ENCODE data around the gene STX3. TPM values are rescaled to one million over a fixed set of nuclear protein-coding genes. Genes with fewer than 3 reads are reported as not detected.
A peak's percentile ranks its signal among the peaks of the same experiment; 100 is the strongest.
"Not testable (repeated sequence)": the region's sequence is repeated elsewhere in the genome, so short reads cannot be mapped to it uniquely, and the experiment has no call there.

The STX3 gene
- total RNA-seq, 1 donor from 2014 or later, result 8.4 TPM

DNA sequence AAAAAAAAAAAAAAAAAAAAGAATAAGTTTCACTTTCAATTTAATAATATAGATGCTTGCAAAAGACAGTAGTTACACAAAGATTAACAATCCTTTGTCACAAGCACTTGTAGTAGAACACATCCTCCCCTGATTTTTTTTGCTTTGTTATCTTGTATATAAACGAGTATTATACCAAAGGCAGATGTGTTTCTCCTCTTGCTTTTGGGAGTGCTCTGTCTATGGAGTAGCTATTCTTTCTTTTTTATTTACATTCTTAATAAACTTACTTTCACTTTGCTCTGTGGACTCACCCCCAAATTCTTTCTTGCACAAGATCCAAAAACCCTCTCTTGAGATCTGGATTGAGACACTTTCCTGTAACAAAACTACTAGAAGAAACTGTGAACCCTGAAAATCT, 58.8 kb downstream of the STX3 start:
- no peaks in the 10 kb centered on the region for H3K9me3 ChIP-seq (replicated peaks)
- TF ChIP-seq CTCF (IDR thresholded peaks at IDR 0.05; ENCODE audit: borderline replicate concordance), result no peak
- H3K36me3 ChIP-seq, result peaks cover 4% of the 10 kb centered on the region
- intact Hi-C loops (cut with micrococcal nuclease), result no loop called here
- H3K4me3 ChIP-seq, result no peak overlapping the region
- H3K27me3 ChIP-seq (ENCODE audit: low read depth), result no peaks in the 10 kb centered on the region
- H3K4me1 ChIP-seq, result peaks cover 19% of the 10 kb centered on the region
- DNase-seq, result no peak
- no peak overlapping the region for H3K27ac ChIP-seq (replicated peaks)

DNA sequence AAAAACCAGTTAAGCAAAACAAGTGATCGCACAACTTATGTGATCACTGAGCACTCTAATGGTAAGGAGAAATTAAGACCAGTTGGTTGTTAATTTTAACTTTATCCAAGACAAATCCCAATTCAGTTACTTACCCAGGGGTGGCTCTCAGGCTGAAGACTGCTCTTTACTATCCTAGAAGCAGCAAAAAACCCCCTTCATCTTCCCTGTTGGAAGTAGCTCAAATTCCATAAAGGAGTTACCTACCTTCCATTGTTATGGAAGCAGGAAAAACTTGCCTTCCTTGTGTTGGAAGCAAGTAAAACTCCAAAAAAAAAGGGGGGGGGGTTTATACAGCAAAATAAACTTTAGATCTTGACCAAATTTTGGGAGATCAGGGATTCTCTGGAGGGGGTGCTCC, 60.6 kb downstream of the STX3 start:
- no peaks in the 10 kb centered on the region for H3K27me3 ChIP-seq (ENCODE audit: low read depth)
- H3K36me3 ChIP-seq, result no peaks in the 10 kb centered on the region
- peaks cover 4% of the 10 kb centered on the region for H3K4me1 ChIP-seq
- H3K4me3 ChIP-seq, result no peak overlapping the region
- TF ChIP-seq CTCF (IDR thresholded peaks at IDR 0.05; ENCODE audit: borderline replicate concordance), result no peak
- DNase-seq, result no peak
- no peak overlapping the region for H3K27ac ChIP-seq (replicated peaks)
- intact Hi-C loops (cut with micrococcal nuclease), result no loop called here
- no peaks in the 10 kb centered on the region for H3K9me3 ChIP-seq (replicated peaks)

DNA sequence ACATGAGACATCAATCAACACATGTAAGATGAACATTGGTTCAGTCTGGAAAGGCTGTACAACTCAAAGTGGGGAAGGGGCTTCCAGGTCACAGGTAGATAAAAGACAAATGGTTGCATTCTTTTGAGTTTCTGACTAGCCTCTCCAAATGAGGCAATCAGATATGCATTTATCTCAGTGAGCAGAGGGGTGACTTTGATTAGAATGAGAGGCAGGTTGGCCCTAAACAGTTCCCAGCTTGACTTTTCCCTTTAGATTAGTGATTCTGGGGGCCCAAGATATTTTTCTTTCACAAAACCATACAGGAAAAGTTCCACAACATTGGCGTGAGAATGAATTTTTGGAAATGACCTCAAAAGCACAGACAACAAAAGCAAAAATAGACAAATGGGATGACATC, 61.3 kb downstream of the STX3 start:
- H3K9me3 ChIP-seq (replicated peaks); DNase-seq; intact Hi-C loops (cut with micrococcal nuclease); H3K27ac ChIP-seq (replicated peaks); H3K27me3 ChIP-seq (ENCODE audit: low read depth); H3K4me3 ChIP-seq; H3K4me1 ChIP-seq; H3K36me3 ChIP-seq: not testable (repeated sequence)

DNA sequence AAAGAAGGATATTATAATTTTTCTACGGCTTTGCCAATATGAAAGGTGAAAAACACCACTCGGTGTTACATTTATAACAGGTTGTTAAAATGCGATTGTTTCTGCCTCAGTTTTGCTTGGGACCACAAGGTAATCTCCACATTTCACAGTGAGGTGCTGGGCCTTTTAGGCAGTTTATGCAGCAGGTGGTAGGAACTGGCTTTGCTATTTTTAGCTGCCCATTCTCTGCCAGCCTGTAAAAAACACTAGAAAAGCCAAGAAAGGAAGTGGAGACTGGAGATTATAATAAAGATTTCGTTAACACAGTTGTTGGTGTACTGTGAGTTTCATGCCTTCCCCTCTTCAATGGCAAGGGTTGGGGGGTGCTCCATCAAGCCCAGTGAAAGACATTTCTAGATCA, 63.4 kb downstream of the STX3 start:
- Histone ChIP-seq H3K4me3 (no peak overlapping the region), H3K9me3 (replicated peaks) (no peaks in the 10 kb centered on the region), H3K36me3 (no peaks in the 10 kb centered on the region), H3K4me1 (no peaks in the 10 kb centered on the region), H3K27me3 (ENCODE audit: low read depth) (no peaks in the 10 kb centered on the region), H3K27ac (replicated peaks) (no peak overlapping the region)
- TF ChIP-seq CTCF (IDR thresholded peaks at IDR 0.05; ENCODE audit: borderline replicate concordance), result no peak
- intact Hi-C loops (cut with micrococcal nuclease), result no loop called here
- no peak for DNase-seq

- no peaks in the 10 kb centered on the region for H3K36me3 ChIP-seq
- H3K27ac ChIP-seq (replicated peaks), result no peak overlapping the region
- H3K4me3 ChIP-seq, result no peak overlapping the region
- intact Hi-C loops (cut with micrococcal nuclease), result no loop called here
- H3K27me3 ChIP-seq (ENCODE audit: low read depth), result no peaks in the 10 kb centered on the region
- no peaks in the 10 kb centered on the region for H3K4me1 ChIP-seq
- DNase-seq, result no peak
- TF ChIP-seq CTCF (IDR thresholded peaks at IDR 0.05; ENCODE audit: borderline replicate concordance), result peak; percentile 71
- no peaks in the 10 kb centered on the region for H3K9me3 ChIP-seq (replicated peaks)
Observed at GRCh38 chr11:59822989-59823566, 67.9 kb downstream of the STX3 start.

- Histone ChIP-seq H3K9me3 (replicated peaks) (no peaks in the 10 kb centered on the region), H3K27ac (replicated peaks) (no peak overlapping the region), H3K4me1 (no peaks in the 10 kb centered on the region), H3K27me3 (ENCODE audit: low read depth) (no peaks in the 10 kb centered on the region), H3K36me3 (no peaks in the 10 kb centered on the region), H3K4me3 (no peak overlapping the region)
- intact Hi-C loops (cut with micrococcal nuclease), result no loop called here
- no peak for DNase-seq
- TF ChIP-seq CTCF (IDR thresholded peaks at IDR 0.05; ENCODE audit: borderline replicate concordance), result no peak
Observed at GRCh38 chr11:59829358-59829757, 74.2 kb downstream of the STX3 start.

Data from left ventricle myocardium inferior (tissue), 1 donor.